ENCODE data around the gene VPS4B. TPM values are rescaled to one million over a fixed set of nuclear protein-coding genes. Genes with fewer than 3 reads are reported as not detected.

Gene VPS4B
- total RNA-seq, 1 donor from 2014 or later, result 65.5 TPM

- no peak overlapping the region for H3K4me2 ChIP-seq (ENCODE audit: low read length)
- H3K4me3 Mint-ChIP-seq (ENCODE audit: unreplicated experiment), result no peak overlapping the region
- H3K9ac ChIP-seq (ENCODE audit: low read length), result no peak overlapping the region
- H3K4me3 ChIP-seq (ENCODE audit: insufficient read depth, low read depth, low read length), result no peak overlapping the region
- H2AFZ ChIP-seq (ENCODE audit: low read depth, low read length), result no peak overlapping the region
- H3K27me3 ChIP-seq (ENCODE audit: insufficient read depth, low read length), result peaks cover 18% of the 10 kb centered on the region
- H3K36me3 Mint-ChIP-seq (ENCODE audit: low read depth, unreplicated experiment), result no peaks in the 10 kb centered on the region
- H3K9me3 Mint-ChIP-seq (ENCODE audit: unreplicated experiment), result no peaks in the 10 kb centered on the region
- FAIRE-seq, result no peak
- peaks cover 9% of the 10 kb centered on the region for H3K4me1 Mint-ChIP-seq (ENCODE audit: low read depth, unreplicated experiment)
- no peak overlapping the region for H3K27ac Mint-ChIP-seq (ENCODE audit: unreplicated experiment)
- H3K27ac ChIP-seq (ENCODE audit: low read depth, low read length), result no peak overlapping the region
- H3K27me3 Mint-ChIP-seq (ENCODE audit: low read depth, unreplicated experiment), result peaks cover 10% of the 10 kb centered on the region
- H3K4me1 ChIP-seq (ENCODE audit: insufficient read depth, low read length), result peaks cover 5% of the 10 kb centered on the region
- DNase-seq (ENCODE audit: low read depth), result no peak
- H3K79me2 ChIP-seq (ENCODE audit: insufficient read depth, low read length), result no peaks in the 10 kb centered on the region
- H3K36me3 ChIP-seq (ENCODE audit: insufficient read depth, low read length), result no peaks in the 10 kb centered on the region
- no peaks in the 10 kb centered on the region for H3K9me3 ChIP-seq (ENCODE audit: insufficient read depth, low read depth, low read length)
- TF ChIP-seq EZH2 (IDR thresholded peaks at IDR 0.05; ENCODE audit: insufficient read depth, low read length) (no peak), CTCF (IDR thresholded peaks at IDR 0.05; ENCODE audit: insufficient read depth, low read depth, low read length) (no peak)
- no peaks in the 10 kb centered on the region for H4K20me1 ChIP-seq (ENCODE audit: insufficient read depth, low read length)
Observed at GRCh38 chr18:63431180-63431579, 8.9 kb upstream of the VPS4B start.

DNA sequence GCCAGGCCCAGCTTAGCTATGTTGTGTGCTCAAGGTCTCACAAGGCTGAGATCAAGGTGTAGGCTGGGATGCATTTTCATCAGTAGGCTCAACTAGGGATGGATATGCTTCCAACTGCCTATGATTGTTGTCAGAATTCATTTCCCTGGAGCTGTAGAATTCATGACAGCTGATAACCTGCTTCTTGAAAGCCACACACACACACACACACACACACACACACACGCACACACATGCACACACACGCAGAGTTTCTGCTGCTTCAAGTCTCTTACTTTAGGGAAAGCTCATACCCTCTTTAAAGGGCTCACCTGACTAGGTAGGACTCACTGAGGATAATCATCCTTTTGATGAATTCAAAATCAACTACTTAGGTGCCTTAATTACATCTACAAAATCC, 8.2 kb upstream of the VPS4B start:
- H3K4me1 ChIP-seq (ENCODE audit: insufficient read depth, low read length), result peaks cover 5% of the 10 kb centered on the region
- no peak overlapping the region for H3K4me3 ChIP-seq (ENCODE audit: insufficient read depth, low read depth, low read length)
- no peak for TF ChIP-seq EZH2 (IDR thresholded peaks at IDR 0.05; ENCODE audit: insufficient read depth, low read length)
- Mint-ChIP-seq H3K36me3 (ENCODE audit: low read depth, unreplicated experiment) (no peaks in the 10 kb centered on the region), H3K27me3 (ENCODE audit: low read depth, unreplicated experiment) (peaks cover 10% of the 10 kb centered on the region), H3K4me3 (ENCODE audit: unreplicated experiment) (no peak overlapping the region), H3K27ac (ENCODE audit: unreplicated experiment) (no peak overlapping the region), H3K4me1 (ENCODE audit: low read depth, unreplicated experiment) (peaks cover 9% of the 10 kb centered on the region), H3K9me3 (ENCODE audit: unreplicated experiment) (no peaks in the 10 kb centered on the region)
- H2AFZ ChIP-seq (ENCODE audit: low read depth, low read length), result no peak overlapping the region
- DNase-seq (ENCODE audit: low read depth) (no peak), FAIRE-seq (no peak)
- H3K9ac ChIP-seq (ENCODE audit: low read length), result no peak overlapping the region
- H4K20me1 ChIP-seq (ENCODE audit: insufficient read depth, low read length), result no peaks in the 10 kb centered on the region
- no peak overlapping the region for H3K27ac ChIP-seq (ENCODE audit: low read depth, low read length)
- H3K9me3 ChIP-seq (ENCODE audit: insufficient read depth, low read depth, low read length), result no peaks in the 10 kb centered on the region
- H3K27me3 ChIP-seq (ENCODE audit: insufficient read depth, low read length), result peaks cover 17% of the 10 kb centered on the region
- H3K36me3 ChIP-seq (ENCODE audit: insufficient read depth, low read length), result no peaks in the 10 kb centered on the region
- H3K4me2 ChIP-seq (ENCODE audit: low read length), result no peak overlapping the region
- no peaks in the 10 kb centered on the region for H3K79me2 ChIP-seq (ENCODE audit: insufficient read depth, low read length)

- Histone ChIP-seq H2AFZ (ENCODE audit: low read depth, low read length) (peak overlapping the region; percentile 6), H3K36me3 (ENCODE audit: insufficient read depth, low read length) (no peaks in the 10 kb centered on the region), H3K9ac (ENCODE audit: low read length) (no peak overlapping the region), H3K4me3 (ENCODE audit: insufficient read depth, low read depth, low read length) (no peak overlapping the region), H3K4me2 (ENCODE audit: low read length) (no peak overlapping the region), H3K4me1 (ENCODE audit: insufficient read depth, low read length) (peaks cover 5% of the 10 kb centered on the region), H3K27ac (ENCODE audit: low read depth, low read length) (no peak overlapping the region), H3K9me3 (ENCODE audit: insufficient read depth, low read depth, low read length) (no peaks in the 10 kb centered on the region), H3K79me2 (ENCODE audit: insufficient read depth, low read length) (no peaks in the 10 kb centered on the region), H4K20me1 (ENCODE audit: insufficient read depth, low read length) (no peaks in the 10 kb centered on the region), H3K27me3 (ENCODE audit: insufficient read depth, low read length) (peaks cover 7% of the 10 kb centered on the region)
- H3K27ac Mint-ChIP-seq (ENCODE audit: unreplicated experiment), result peak overlapping the region; percentile 53
- TF ChIP-seq EZH2 (IDR thresholded peaks at IDR 0.05; ENCODE audit: insufficient read depth, low read length), result no peak
- TF ChIP-seq CTCF (IDR thresholded peaks at IDR 0.05; ENCODE audit: insufficient read depth, low read depth, low read length), result no peak
- no peak for FAIRE-seq
- no peaks in the 10 kb centered on the region for H3K36me3 Mint-ChIP-seq (ENCODE audit: low read depth, unreplicated experiment)
- H3K4me3 Mint-ChIP-seq (ENCODE audit: unreplicated experiment), result no peak overlapping the region
- peaks cover 7% of the 10 kb centered on the region for H3K27me3 Mint-ChIP-seq (ENCODE audit: low read depth, unreplicated experiment)
- peaks cover 9% of the 10 kb centered on the region for H3K4me1 Mint-ChIP-seq (ENCODE audit: low read depth, unreplicated experiment)
- no peak for DNase-seq (ENCODE audit: low read depth)
- no peaks in the 10 kb centered on the region for H3K9me3 Mint-ChIP-seq (ENCODE audit: unreplicated experiment)
Observed at GRCh38 chr18:63427558-63427957, 5.3 kb upstream of the VPS4B start.

All from astrocyte (in vitro differentiated cells and primary cell).